Measurements from ENCODE around the gene TAGLN3.

GRCh38 chr3:111963424-111963823, 35.3 kb upstream of the TAGLN3 start:
- TF ChIP-seq POLR2A (IDR thresholded peaks at IDR 0.05; ENCODE audit: low read depth, low read length) (no peak), SPI1 (IDR thresholded peaks at IDR 0.05; ENCODE audit: low read depth, low read length) (no peak), POU2F2 (IDR thresholded peaks at IDR 0.05; ENCODE audit: low read depth, low read length) (no peak), POLR2AphosphoS5 (IDR thresholded peaks at IDR 0.05; ENCODE audit: low read depth, low read length) (no peak), TAF1 (IDR thresholded peaks at IDR 0.05; ENCODE audit: low read depth, low read length) (no peak), PAX5 (IDR thresholded peaks at IDR 0.05; ENCODE audit: insufficient read depth, low read length, severe bottlenecking) (no peak)
